Upper lobe of left lung (tissue), 6 donors: ENCODE data around the gene CD80. TPM values are rescaled to one million over a fixed set of nuclear protein-coding genes. Genes with fewer than 3 reads are reported as not detected.
A peak's percentile ranks its signal among the peaks of the same experiment; 100 is the strongest.

ENCODE experiments used
- ATAC-seq, 2 donors: fragments of 200-7000 bp; cut with Tn5 transposase; one replicate each; pipeline ENCODE4 v1.9.1; 2022; ENCODE audit warnings: mild to moderate bottlenecking in 2 of 2, moderate library complexity in 2 of 2; ENCODE audit not compliant: low FRiP score in 2 of 2
- DNase-seq, 2 donors: peaks; one replicate each; pipeline ENCODE4 v3.0.0-alpha.2; 2019 to 2020
- H3K27ac ChIP-seq, 4 donors: fragments of 200-600 bp; sonication (generic); one replicate each; pipeline ENCODE4 v1.5.1; 2016 to 2019
- H3K27me3 ChIP-seq, 4 donors: fragments of 200-600 bp; sonication (generic); one replicate each; pipeline ENCODE4 v1.5.1; 2017 to 2019
- H3K36me3 ChIP-seq, 4 donors: fragments of 200-600 bp; sonication (generic); one replicate each; pipeline ENCODE4 v1.5.1; 2016 to 2019
- H3K4me1 ChIP-seq, 4 donors: fragments of 200-600 bp; sonication (generic); one replicate each; pipeline ENCODE4 v1.5.1; 2018 to 2019
- H3K4me3 ChIP-seq, 4 donors: fragments of 200-600 bp; sonication (generic); one replicate each; pipeline ENCODE4 v1.5.1; 2017 to 2019; ENCODE audit warnings: mild to moderate bottlenecking in 2 of 4, moderate library complexity in 1 of 4
- H3K9me3 ChIP-seq, 4 donors: fragments of 200-600 bp; sonication (generic); one replicate each; pipeline ENCODE4 v1.5.1; 2018 to 2019
- EP300 ChIP-seq, 4 donors: sonication (generic); formaldehyde crosslinking; IDR thresholded peaks; one replicate each; pipeline ENCODE4 v1.5.1; 2017; ENCODE audit warnings: antibody characterized with exemption in 4 of 4, control low read depth in 2 of 4
- POLR2A ChIP-seq, 4 donors: fragments of 450-650 bp; IDR thresholded peaks; one replicate each; pipeline ENCODE4 v1.5.1; 2016 to 2017; ENCODE audit warnings: antibody characterized with exemption in 4 of 4, mild to moderate bottlenecking in 2 of 4
- POLR2AphosphoS5 ChIP-seq, 2 donors: sonication (generic); formaldehyde crosslinking; IDR thresholded peaks; one replicate each; pipeline ENCODE4 v1.5.1; 2017; ENCODE audit warnings: antibody characterized with exemption in 2 of 2
- WGBS, 2 donors: methylation state at CpG; one replicate each; pipeline ENCODE4 v1.1.5; 2017 to 2018; 5-methylcytosine and 5-hydroxymethylcytosine counted together
- total RNA-seq, 6 donors: library from RNA; depleted of rRNA in 4 of 6; stranded (reverse); fragments of >200 nt in 4 of 6; gene quantifications; one replicate each; pipeline versions ENCODE4 v1.1.0 to v1.2.1, GENCODE V29; 2016 to 2021
- TF ChIP-seq, protein P1 (sequence below), 6 experiments: fragments of 450-650 bp in 4 of 6; fragments of 200-600 bp in 2 of 6; sonication (generic) in 2 of 6; IDR thresholded peaks; one replicate each; pipeline ENCODE4 v1.5.1; 2016 to 2019; ENCODE audit warnings: antibody characterized with exemption in 6 of 6
- donor health status: DM: no; HTN: no; CAD: no; lungs with moderate emphysema.
- donor health status: DM: no; HTN: yes; CAD: no; lungs with severe emphysema.

CD80 gene
- total RNA-seq, 6 donors from 2014 or later: 5.8 to 26.4 (median 8.7) TPM

DNA sequence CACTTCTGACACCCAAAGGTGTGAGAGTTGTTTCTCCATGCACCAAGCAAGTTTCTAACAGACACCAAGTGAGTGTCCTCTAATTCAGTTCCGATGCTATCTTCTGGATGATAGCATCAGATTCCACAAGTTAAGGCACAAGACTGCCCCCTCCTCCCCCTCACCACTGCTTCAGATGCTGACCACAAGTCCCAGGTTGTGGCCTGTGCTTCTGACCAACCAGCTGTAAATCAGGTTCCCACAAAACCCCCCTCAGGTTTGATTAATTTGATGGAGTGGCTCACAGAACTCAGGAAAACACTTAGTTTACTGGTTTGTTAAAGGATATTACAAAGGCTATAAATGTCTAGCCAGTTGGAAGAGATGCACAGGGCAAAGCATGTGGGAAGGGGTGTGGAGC lies 31.3 kb upstream of the CD80 start:
- no peak overlapping the region for H3K27ac ChIP-seq
- DNase-seq (no peak), ATAC-seq (no peak)
- peaks cover 0 to 9% (median 4%) of the 10 kb centered on the region in 4 donors for H3K36me3 ChIP-seq
- no peak overlapping the region for H3K4me3 ChIP-seq
- no peaks in the 10 kb centered on the region for H3K9me3 ChIP-seq
- peaks cover 3 to 20% (median 14%) of the 10 kb centered on the region in 4 donors for H3K4me1 ChIP-seq
- WGBS, 2 donors: 86 to 100% methylated on average over 1 of the region's 1 CpG
- H3K27me3 ChIP-seq: no peaks in the 10 kb centered on the region
- TF ChIP-seq POLR2AphosphoS5 (IDR thresholded peaks at IDR 0.05): no peak
- TF ChIP-seq POLR2A (IDR thresholded peaks at IDR 0.05): no peak
- no peak for TF ChIP-seq EP300 (IDR thresholded peaks at IDR 0.05)
- TF ChIP-seq, protein P1, sequence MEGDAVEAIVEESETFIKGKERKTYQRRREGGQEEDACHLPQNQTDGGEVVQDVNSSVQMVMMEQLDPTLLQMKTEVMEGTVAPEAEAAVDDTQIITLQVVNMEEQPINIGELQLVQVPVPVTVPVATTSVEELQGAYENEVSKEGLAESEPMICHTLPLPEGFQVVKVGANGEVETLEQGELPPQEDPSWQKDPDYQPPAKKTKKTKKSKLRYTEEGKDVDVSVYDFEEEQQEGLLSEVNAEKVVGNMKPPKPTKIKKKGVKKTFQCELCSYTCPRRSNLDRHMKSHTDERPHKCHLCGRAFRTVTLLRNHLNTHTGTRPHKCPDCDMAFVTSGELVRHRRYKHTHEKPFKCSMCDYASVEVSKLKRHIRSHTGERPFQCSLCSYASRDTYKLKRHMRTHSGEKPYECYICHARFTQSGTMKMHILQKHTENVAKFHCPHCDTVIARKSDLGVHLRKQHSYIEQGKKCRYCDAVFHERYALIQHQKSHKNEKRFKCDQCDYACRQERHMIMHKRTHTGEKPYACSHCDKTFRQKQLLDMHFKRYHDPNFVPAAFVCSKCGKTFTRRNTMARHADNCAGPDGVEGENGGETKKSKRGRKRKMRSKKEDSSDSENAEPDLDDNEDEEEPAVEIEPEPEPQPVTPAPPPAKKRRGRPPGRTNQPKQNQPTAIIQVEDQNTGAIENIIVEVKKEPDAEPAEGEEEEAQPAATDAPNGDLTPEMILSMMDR (IDR thresholded peaks at IDR 0.05): no peak

DNA sequence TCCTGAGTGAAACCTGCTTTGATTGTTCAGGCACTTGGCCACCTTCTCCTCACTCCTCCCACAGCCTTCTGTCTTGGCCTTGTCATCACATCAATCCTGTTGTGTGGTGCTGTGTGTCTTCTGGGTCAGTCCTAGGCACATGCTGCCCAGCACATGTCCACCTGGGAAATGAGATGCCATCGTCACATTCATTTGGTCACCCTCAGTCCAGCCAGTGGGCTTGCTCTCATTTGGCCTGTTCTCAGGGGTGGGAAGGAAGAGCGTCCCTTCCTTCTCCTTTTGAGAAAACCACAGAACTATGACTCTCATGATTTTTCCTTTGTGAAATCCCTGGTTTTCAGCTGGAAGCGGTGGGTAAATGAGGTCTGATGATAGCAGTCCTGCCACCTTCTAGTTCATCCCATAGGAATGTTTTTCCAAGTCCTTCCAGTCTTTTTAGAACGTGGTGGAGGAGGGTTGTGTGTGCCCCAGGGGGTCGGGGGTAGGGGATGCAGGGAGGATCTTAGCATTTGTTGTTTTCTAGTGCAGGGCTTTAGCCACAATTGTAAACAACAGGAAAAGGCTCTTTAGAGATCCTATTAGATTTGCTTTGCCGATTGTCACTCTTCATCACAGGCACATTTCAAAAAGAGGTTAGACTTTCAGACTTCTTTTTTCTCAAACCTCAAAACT lies 29.8 kb upstream of the CD80 start:
- no peak overlapping the region for H3K27ac ChIP-seq
- WGBS, 2 donors: 53 to 56% methylated on average over 6 of the region's 6 CpGs
- H3K9me3 ChIP-seq: no peaks in the 10 kb centered on the region
- H3K4me1 ChIP-seq: peaks cover 0 to 15% (median 11%) of the 10 kb centered on the region in 4 donors
- H3K27me3 ChIP-seq: no peaks in the 10 kb centered on the region
- peaks cover 0 to 9% (median 4%) of the 10 kb centered on the region in 4 donors for H3K36me3 ChIP-seq
- TF ChIP-seq, protein P1 (IDR thresholded peaks at IDR 0.05): no peak
- TF ChIP-seq POLR2A (IDR thresholded peaks at IDR 0.05): no peak
- TF ChIP-seq POLR2AphosphoS5 (IDR thresholded peaks at IDR 0.05): peak in 1 of 2 donors; percentile 11
- no peak for TF ChIP-seq EP300 (IDR thresholded peaks at IDR 0.05)
- peak in 1 of 2 donors; percentile 30 for DNase-seq
- ATAC-seq: peak; percentile 57 to 75
- H3K4me3 ChIP-seq: no peak overlapping the region

DNA sequence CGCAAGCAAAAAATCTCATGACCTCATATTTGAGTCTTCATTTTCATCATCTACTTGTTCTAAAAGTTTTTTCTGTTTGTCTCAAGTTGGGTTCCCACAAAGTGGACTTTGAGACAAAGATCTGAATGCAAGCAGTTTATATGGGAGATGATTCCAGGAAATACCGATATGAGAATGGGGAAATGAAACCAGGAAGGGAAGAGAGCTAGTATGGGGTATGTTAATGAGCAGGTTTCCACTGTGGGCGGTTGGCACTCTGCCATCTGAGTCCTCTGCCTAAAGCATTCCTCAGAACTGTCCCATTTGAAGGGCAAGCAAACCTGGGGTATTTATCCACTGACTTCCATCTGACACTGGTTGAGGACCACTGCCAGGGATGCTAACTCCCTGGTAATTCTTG lies 28.7 kb upstream of the CD80 start:
- peak in 1 of 2 donors; percentile 65 for DNase-seq
- peaks cover 0 to 15% (median 11%) of the 10 kb centered on the region in 4 donors for H3K4me1 ChIP-seq
- no peaks in the 10 kb centered on the region for H3K9me3 ChIP-seq
- peak overlapping the region in 2 of 4 donors; percentile 3 to 31 for H3K27ac ChIP-seq
- H3K36me3 ChIP-seq: peaks cover 0 to 9% (median 4%) of the 10 kb centered on the region in 4 donors
- 53 to 60% methylated on average over 3 of the region's 3 CpGs for WGBS, 2 donors
- H3K4me3 ChIP-seq: no peak overlapping the region
- ATAC-seq: peak; percentile 55 to 71
- H3K27me3 ChIP-seq: no peaks in the 10 kb centered on the region
- TF ChIP-seq EP300 (IDR thresholded peaks at IDR 0.05): no peak
- TF ChIP-seq POLR2AphosphoS5 (IDR thresholded peaks at IDR 0.05): peak in 1 of 2 donors; percentile 40

DNA sequence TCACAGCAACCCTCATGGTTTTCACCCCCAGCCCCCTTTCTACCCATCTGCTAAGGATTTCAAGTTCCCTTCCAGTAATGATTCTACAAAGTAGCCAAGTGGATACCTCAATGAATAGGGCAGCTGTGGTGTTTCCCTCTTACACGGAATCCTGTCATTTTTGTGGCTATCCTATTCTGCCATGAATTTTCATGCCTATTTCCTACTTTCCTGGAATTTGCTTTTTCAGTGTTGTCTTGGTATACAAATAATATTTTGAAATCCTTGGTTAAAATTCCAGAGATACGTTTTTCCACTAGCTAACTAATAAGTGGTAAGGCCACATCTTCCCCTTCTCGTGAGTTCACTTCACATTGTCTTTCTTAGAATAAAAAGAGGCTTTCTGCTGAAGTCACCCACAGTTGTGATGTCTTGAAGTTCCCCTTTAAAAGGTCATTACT lies 27.3 kb upstream of the CD80 start:
- TF ChIP-seq, protein P1 (IDR thresholded peaks at IDR 0.05): no peak
- TF ChIP-seq POLR2AphosphoS5 (IDR thresholded peaks at IDR 0.05): no peak
- TF ChIP-seq EP300 (IDR thresholded peaks at IDR 0.05): no peak
- no peak for TF ChIP-seq POLR2A (IDR thresholded peaks at IDR 0.05)
- H3K27ac ChIP-seq: no peak overlapping the region
- H3K27me3 ChIP-seq: no peaks in the 10 kb centered on the region
- no peak overlapping the region for H3K4me3 ChIP-seq
- 78 to 94% methylated on average over 3 of the region's 3 CpGs for WGBS, 2 donors
- H3K9me3 ChIP-seq: no peaks in the 10 kb centered on the region
- DNase-seq (no peak), ATAC-seq (no peak)
- H3K4me1 ChIP-seq: peaks cover 0 to 17% (median 11%) of the 10 kb centered on the region in 4 donors
- peaks cover 0 to 9% (median 4%) of the 10 kb centered on the region in 4 donors for H3K36me3 ChIP-seq

DNA sequence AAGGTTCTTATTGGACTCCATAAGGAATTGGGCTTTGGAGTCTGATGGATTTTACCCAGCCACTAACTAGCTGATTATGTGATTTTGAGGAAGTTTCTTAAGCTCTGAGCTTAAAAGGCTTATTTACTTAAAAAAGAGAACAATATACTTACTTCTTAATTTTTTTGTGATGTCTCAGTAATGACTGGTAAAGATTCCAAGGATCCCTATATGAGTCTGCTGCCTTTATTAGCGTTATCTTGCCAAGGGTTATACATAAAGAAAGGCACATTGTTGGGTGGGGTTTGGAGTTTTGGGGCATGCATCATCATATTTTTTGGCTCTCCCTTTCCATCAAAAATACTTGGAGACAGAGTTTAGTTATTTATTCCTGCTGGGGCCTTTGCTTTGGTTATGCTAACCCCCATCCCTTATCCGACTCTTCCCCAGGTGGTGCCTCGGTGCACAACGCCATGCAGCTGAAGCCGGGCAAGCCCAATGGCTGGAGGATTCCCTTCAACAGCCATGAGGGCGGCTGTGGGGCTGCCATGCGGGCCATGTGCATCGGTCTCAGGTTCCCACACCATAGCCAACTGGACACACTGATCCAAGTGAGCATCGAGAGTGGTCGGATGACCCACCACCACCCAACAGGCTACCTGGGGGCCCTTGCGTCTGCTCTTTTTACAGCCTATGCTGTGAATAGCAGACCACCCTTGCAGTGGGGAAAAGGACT lies 26.6 kb upstream of the CD80 start:
- no peak for TF ChIP-seq POLR2A (IDR thresholded peaks at IDR 0.05)
- TF ChIP-seq POLR2AphosphoS5 (IDR thresholded peaks at IDR 0.05): no peak
- TF ChIP-seq, protein P1 (IDR thresholded peaks at IDR 0.05): no peak
- TF ChIP-seq EP300 (IDR thresholded peaks at IDR 0.05): no peak
- Histone ChIP-seq H3K27ac (peak overlapping the region in 2 of 4 donors; percentile 22 to 25), H3K36me3 (peaks cover 0 to 9% (median 4%) of the 10 kb centered on the region in 4 donors), H3K4me3 (no peak overlapping the region), H3K4me1 (peaks cover 3 to 22% (median 11%) of the 10 kb centered on the region in 4 donors), H3K9me3 (no peaks in the 10 kb centered on the region), H3K27me3 (no peaks in the 10 kb centered on the region)
- 97 to 98% methylated on average over 11 of the region's 11 CpGs for WGBS, 2 donors
- DNase-seq (peak in 1 of 2 donors; percentile 50), ATAC-seq (no peak)
